ENCODE measurements around the gene TRPT1. TPM values are rescaled to one million over a fixed set of nuclear protein-coding genes. Genes with fewer than 3 reads are reported as not detected.

Gene TRPT1
- total and polyA plus RNA-seq, 3 experiments from 2014 or later, result 28.3 to 47.6 (median 31.5) TPM

DNA sequence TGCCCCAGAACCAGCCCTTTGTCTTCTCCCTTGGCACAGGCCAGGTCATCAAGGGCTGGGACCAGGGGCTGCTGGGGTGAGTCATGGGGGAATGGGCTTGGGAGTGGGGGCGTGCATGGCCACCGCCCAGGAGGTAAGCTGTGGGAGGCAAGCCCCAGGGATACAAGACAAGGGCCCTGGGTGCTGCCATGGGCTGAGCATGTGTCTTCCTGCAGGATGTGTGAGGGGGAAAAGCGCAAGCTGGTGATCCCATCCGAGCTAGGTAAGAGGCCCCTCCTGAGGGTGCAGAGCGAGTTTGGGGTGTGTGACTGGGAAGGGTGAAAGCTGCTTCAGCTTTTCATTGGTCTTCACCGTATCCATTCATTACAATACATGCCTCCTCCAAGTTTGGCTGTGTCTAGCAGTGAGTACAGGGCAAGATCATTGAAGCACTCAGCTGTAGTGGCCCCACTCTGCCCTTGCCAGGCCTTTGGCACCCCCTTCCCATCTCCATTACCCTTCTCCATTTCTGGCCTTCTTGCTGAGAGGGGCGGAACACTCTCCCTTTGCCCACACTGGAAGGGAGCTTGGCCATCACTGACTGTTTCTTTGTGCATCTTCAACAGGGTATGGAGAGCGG is 17.4 kb upstream of the TRPT1 start:
- Histone ChIP-seq H3K36me3 (ENCODE audit: insufficient read depth, low read length) (no peaks in the 10 kb centered on the region), H3K9me3 (ENCODE audit: low read length) (no peaks in the 10 kb centered on the region), H3K4me1 (ENCODE audit: insufficient read depth, low read length) (peaks cover 39% of the 10 kb centered on the region), H3K27me3 (ENCODE audit: insufficient read depth, low read length, poor library complexity, severe bottlenecking) (no peaks in the 10 kb centered on the region), H3K4me3 (ENCODE audit: low read length) (no peak overlapping the region), H3K27ac (ENCODE audit: low read depth, low read length) (no peak overlapping the region)
- ChIA-PET CTCF (interaction anchor here (1.5 to 13.4 kb wide), 5 partner anchors 9 to 61 kb away, joined by 5 to 124 read pairs (median 12); partner anchors contain the start of genes CATSPERZ and FERMT3), POLR2A (interaction anchor here (1.0 kb wide), 1 partner anchor 37 kb away, joined by 3 read pairs; no protein-coding TSS in a partner anchor)
- peaks cover 0 to 26% (median 0%) of the 10 kb centered on the region in 3 donors for H3K36me3 Mint-ChIP-seq
- H3K9me3 Mint-ChIP-seq, result no peaks in the 10 kb centered on the region
- H3K27ac Mint-ChIP-seq, result peak overlapping the region in 7 of 8 donors; percentile 29 to 93 (median 76)
- peak overlapping the region; percentile 49 to 90 (median 87) for H3K4me3 Mint-ChIP-seq
- H3K4me1 Mint-ChIP-seq, result peaks cover 27 to 71% (median 30%) of the 10 kb centered on the region in 3 donors
- no peak for DNase-seq
- H3K27me3 Mint-ChIP-seq, result no peaks in the 10 kb centered on the region

DNA sequence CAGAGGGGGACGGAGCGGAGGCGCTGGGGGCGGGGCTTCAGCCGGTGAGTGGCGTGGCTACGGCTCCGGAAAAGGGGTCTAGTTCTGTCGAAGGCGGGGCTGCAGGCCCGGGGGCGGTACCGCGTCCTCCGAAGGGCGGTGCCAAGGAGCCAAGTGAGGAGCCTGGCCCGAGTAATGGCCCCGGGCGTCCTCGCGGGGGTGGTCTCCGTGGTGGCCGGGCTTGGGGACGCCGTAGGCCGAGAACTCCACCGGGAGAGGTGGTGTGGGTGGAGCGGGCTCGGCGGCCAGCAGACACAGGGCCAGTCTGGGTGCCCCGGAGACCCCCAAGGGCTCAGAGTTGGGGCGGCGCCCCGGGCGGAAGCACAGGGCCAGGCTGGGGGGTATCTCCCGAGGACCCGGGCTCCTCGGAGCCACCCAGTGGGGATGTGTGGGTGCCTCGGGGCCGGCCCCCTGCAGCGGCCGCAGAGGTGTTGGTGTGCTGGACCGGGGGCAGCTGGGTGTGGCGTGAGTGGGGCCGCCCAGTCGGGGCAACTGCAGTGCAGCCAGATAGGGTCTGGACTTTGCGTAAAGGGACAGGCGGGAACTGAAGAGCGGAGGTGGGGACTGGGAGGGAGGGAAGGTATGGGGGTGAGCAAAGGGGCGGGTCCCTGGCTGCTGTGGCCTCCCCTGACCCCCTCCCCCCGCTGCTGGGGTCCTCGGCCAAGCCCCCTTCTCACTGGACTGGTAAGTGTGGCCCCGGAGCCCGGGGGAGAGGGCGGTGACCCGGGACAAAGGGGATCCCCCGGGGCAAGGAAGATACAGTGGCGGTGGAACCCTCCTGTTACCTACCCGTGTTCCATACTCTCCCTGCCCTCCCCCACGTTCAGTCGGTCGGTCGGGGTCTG is 15.7 kb upstream of the TRPT1 start:
- Histone ChIP-seq H3K36me3 (ENCODE audit: insufficient read depth, low read length) (no peaks in the 10 kb centered on the region), H3K9me3 (ENCODE audit: low read length) (no peaks in the 10 kb centered on the region), H3K27ac (ENCODE audit: low read depth, low read length) (peak overlapping the region; percentile 99), H3K27me3 (ENCODE audit: insufficient read depth, low read length, poor library complexity, severe bottlenecking) (no peaks in the 10 kb centered on the region), H3K4me3 (ENCODE audit: low read length) (peak overlapping the region; percentile 76), H3K4me1 (ENCODE audit: insufficient read depth, low read length) (peaks cover 39% of the 10 kb centered on the region)
- CTCF ChIA-PET, result interaction anchor here (0.6 to 13.4 kb wide), 13 partner anchors 9 to 76 kb away, joined by 3 to 124 read pairs (median 5); partner anchors contain the start of genes CATSPERZ, FERMT3, NUDT22 and PLCB3
- peak overlapping the region; percentile 87 to 97 (median 90) for H3K4me3 Mint-ChIP-seq
- peaks cover 0 to 39% (median 0%) of the 10 kb centered on the region in 3 donors for H3K36me3 Mint-ChIP-seq
- peaks cover 23 to 67% (median 26%) of the 10 kb centered on the region in 3 donors for H3K4me1 Mint-ChIP-seq
- POLR2A ChIA-PET, result interaction anchor here (0.6 to 2.5 kb wide), 15 partner anchors 8 to 946 kb away, joined by 3 to 35 read pairs (median 4); partner anchors contain the start of genes CATSPERZ, ESRRA, FERMT3 and NUDT22
- peak in 2 of 5 donors; percentile 99 to 100 for DNase-seq
- peak overlapping the region; percentile 99 to 100 (median 100) for H3K27ac Mint-ChIP-seq
- H3K9me3 Mint-ChIP-seq, result no peaks in the 10 kb centered on the region
- H3K27me3 Mint-ChIP-seq, result no peaks in the 10 kb centered on the region

GRCh38 chr11:64241241-64241490 is 15.2 kb upstream of the TRPT1 start:
- H3K36me3 Mint-ChIP-seq, result peaks cover 0 to 39% (median 0%) of the 10 kb centered on the region in 3 donors
- DNase-seq, result peak in 3 of 5 donors; percentile 100
- CTCF ChIA-PET, result interaction anchor here (0.6 to 13.4 kb wide), 11 partner anchors 9 to 77 kb away, joined by 3 to 124 read pairs (median 5); partner anchors contain the start of genes CATSPERZ, FERMT3, NUDT22 and PLCB3
- H3K27ac Mint-ChIP-seq, result peak overlapping the region; percentile 99 to 100 (median 100)
- peak overlapping the region; percentile 87 to 97 (median 90) for H3K4me3 Mint-ChIP-seq
- H3K27me3 Mint-ChIP-seq, result no peaks in the 10 kb centered on the region
- H3K4me1 ChIP-seq (ENCODE audit: insufficient read depth, low read length), result peaks cover 39% of the 10 kb centered on the region
- peak overlapping the region; percentile 76 for H3K4me3 ChIP-seq (ENCODE audit: low read length)
- peaks cover 22 to 65% (median 26%) of the 10 kb centered on the region in 3 donors for H3K4me1 Mint-ChIP-seq
- no peaks in the 10 kb centered on the region for H3K9me3 Mint-ChIP-seq
- no peaks in the 10 kb centered on the region for H3K9me3 ChIP-seq (ENCODE audit: low read length)
- POLR2A ChIA-PET, result interaction anchor here (0.6 to 2.5 kb wide), 13 partner anchors 9 to 947 kb away, joined by 3 to 35 read pairs (median 5); partner anchors contain the start of genes CATSPERZ, ESRRA, FERMT3 and NUDT22
- H3K27ac ChIP-seq (ENCODE audit: low read depth, low read length), result peak overlapping the region; percentile 99
- H3K27me3 ChIP-seq (ENCODE audit: insufficient read depth, low read length, poor library complexity, severe bottlenecking), result no peaks in the 10 kb centered on the region
- no peaks in the 10 kb centered on the region for H3K36me3 ChIP-seq (ENCODE audit: insufficient read depth, low read length)

DNA sequence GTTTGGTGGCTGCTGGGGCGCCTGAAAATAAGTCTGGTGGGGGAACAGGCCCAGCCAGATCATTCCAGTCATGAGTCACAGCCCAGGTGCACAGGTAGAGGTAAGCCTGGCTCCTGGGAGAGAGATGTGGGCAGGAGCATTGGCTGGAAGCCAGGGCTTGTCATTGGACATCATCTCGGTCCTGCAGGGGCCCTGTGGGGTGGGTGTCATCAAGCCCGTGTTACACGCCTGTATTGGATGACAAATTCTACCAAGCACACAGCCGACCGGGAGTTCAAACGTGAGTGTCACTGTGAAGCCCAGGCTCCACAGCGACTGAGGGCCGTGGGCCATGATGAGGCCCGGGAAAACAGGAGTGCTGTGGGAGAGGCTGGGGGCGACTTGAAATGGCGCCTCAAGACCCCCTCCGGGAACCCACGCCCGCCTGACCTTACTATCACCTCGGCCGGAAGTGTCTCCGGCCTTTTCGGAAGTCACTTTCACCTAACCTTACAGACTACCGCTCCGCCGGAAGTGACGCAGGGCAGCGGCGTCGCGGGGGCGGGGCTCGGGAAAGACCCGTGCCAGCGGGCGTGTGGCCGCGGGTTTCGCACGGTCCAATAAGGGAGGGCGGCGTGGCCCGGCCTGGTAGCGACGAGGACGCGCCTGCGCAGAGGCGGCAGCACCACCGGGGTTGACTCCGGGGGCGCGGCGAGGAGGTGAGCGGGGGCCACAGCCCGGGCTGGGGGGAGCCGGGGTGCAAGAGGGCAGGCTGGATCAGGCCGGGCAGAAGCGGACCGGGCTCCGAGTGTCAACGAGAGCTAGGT is 14.7 kb upstream of the TRPT1 start, which contains the start of gene FKBP2:
Gene FKBP2, plus strand, starts transcription at position 661 of the 806 bp plus-strand sequence. CDS start 1,293 bp downstream, outside the sequence.
- peaks cover 0 to 39% (median 0%) of the 10 kb centered on the region in 3 donors for H3K36me3 Mint-ChIP-seq
- Histone ChIP-seq H3K4me1 (ENCODE audit: insufficient read depth, low read length) (peaks cover 36% of the 10 kb centered on the region), H3K36me3 (ENCODE audit: insufficient read depth, low read length) (no peaks in the 10 kb centered on the region), H3K27me3 (ENCODE audit: insufficient read depth, low read length, poor library complexity, severe bottlenecking) (no peaks in the 10 kb centered on the region), H3K9me3 (ENCODE audit: low read length) (no peaks in the 10 kb centered on the region), H3K4me3 (ENCODE audit: low read length) (peak within 1 kb of the TSS; percentile 76), H3K27ac (ENCODE audit: low read depth, low read length) (peak within 1 kb of the TSS; percentile 99)
- DNase-seq, result peak; percentile 97 to 99 (median 99)
- no peaks in the 10 kb centered on the region for H3K9me3 Mint-ChIP-seq
- peak within 1 kb of the TSS; percentile 87 to 97 (median 90) for H3K4me3 Mint-ChIP-seq
- H3K4me1 Mint-ChIP-seq, result peaks cover 17 to 62% (median 23%) of the 10 kb centered on the region in 3 donors
- ChIA-PET CTCF (interaction anchor here (0.7 to 13.4 kb wide), 10 partner anchors 8 to 77 kb away, joined by 3 to 124 read pairs (median 5); partner anchors contain the start of genes CATSPERZ, FERMT3, NUDT22 and PLCB3), POLR2A (interaction anchor here (0.6 to 2.5 kb wide), 12 partner anchors 8 to 77 kb away, joined by 3 to 35 read pairs (median 6); partner anchors contain the start of genes CATSPERZ, ESRRA, FERMT3 and NUDT22)
- H3K27ac Mint-ChIP-seq, result peak within 1 kb of the TSS; percentile 99 to 100 (median 100)
- no peaks in the 10 kb centered on the region for H3K27me3 Mint-ChIP-seq

GRCh38 chr11:64239662-64240434 is 13.9 kb upstream of the TRPT1 start:
- H3K36me3 ChIP-seq (ENCODE audit: insufficient read depth, low read length), result no peaks in the 10 kb centered on the region
- ChIA-PET POLR2A (interaction anchor here (1.3 to 2.5 kb wide), 3 partner anchors 14 to 78 kb away, joined by 3 to 35 read pairs (median 13); partner anchors contain the start of genes FERMT3, NUDT22, PRDX5 and TRMT112), CTCF (interaction anchor here (1.1 to 13.4 kb wide), 3 partner anchors 30 to 35 kb away, joined by 4 to 124 read pairs (median 5); no protein-coding TSS in a partner anchor)
- no peaks in the 10 kb centered on the region for H3K27me3 ChIP-seq (ENCODE audit: insufficient read depth, low read length, poor library complexity, severe bottlenecking)
- peaks cover 0 to 44% (median 0%) of the 10 kb centered on the region in 3 donors for H3K36me3 Mint-ChIP-seq
- DNase-seq, result no peak
- H3K27me3 Mint-ChIP-seq, result no peaks in the 10 kb centered on the region
- H3K27ac ChIP-seq (ENCODE audit: low read depth, low read length), result peak overlapping the region; percentile 99
- peaks cover 35% of the 10 kb centered on the region for H3K4me1 ChIP-seq (ENCODE audit: insufficient read depth, low read length)
- H3K4me3 Mint-ChIP-seq, result peak overlapping the region in 6 of 7 donors; percentile 87 to 95 (median 89)
- H3K9me3 Mint-ChIP-seq, result no peaks in the 10 kb centered on the region
- peaks cover 23 to 61% (median 24%) of the 10 kb centered on the region in 3 donors for H3K4me1 Mint-ChIP-seq
- H3K27ac Mint-ChIP-seq, result peak overlapping the region; percentile 99 to 100 (median 100)
- H3K4me3 ChIP-seq (ENCODE audit: low read length), result peak overlapping the region; percentile 56
- H3K9me3 ChIP-seq (ENCODE audit: low read length), result no peaks in the 10 kb centered on the region

- peaks cover 34% of the 10 kb centered on the region for H3K4me1 ChIP-seq (ENCODE audit: insufficient read depth, low read length)
- no peak for DNase-seq
- ChIA-PET POLR2A (interaction anchor here (1.3 kb wide), 1 partner anchor 79 kb away, joined by 3 read pairs; the partner anchor contains the start of genes PRDX5 and TRMT112), CTCF (interaction anchor here (1.1 to 1.9 kb wide), 2 partner anchors 32 to 34 kb away, joined by 4 to 5 read pairs; no protein-coding TSS in a partner anchor)
- Mint-ChIP-seq H3K36me3 (peaks cover 0 to 40% (median 0%) of the 10 kb centered on the region in 3 donors), H3K4me3 (peak overlapping the region in 2 of 7 donors; percentile 17 to 84), H3K27ac (peak overlapping the region; percentile 47 to 100 (median 92)), H3K27me3 (no peaks in the 10 kb centered on the region), H3K4me1 (peaks cover 23 to 57% (median 24%) of the 10 kb centered on the region in 3 donors), H3K9me3 (no peaks in the 10 kb centered on the region)
- H3K9me3 ChIP-seq (ENCODE audit: low read length), result no peaks in the 10 kb centered on the region
- H3K27ac ChIP-seq (ENCODE audit: low read depth, low read length), result no peak overlapping the region
- H3K27me3 ChIP-seq (ENCODE audit: insufficient read depth, low read length, poor library complexity, severe bottlenecking), result no peaks in the 10 kb centered on the region
- H3K36me3 ChIP-seq (ENCODE audit: insufficient read depth, low read length), result no peaks in the 10 kb centered on the region
- H3K4me3 ChIP-seq (ENCODE audit: low read length), result no peak overlapping the region
Observed at GRCh38 chr11:64238999-64239398, 13.0 kb upstream of the TRPT1 start.
